GM23338 (cell line): ENCODE data around the gene POU1F1. TPM values are rescaled to one million over a fixed set of nuclear protein-coding genes. Genes with fewer than 3 reads are reported as not detected.

Experiments used
- microRNA-seq: library from miRNA; unstranded; fragments of <30 nt; microRNA quantifications from one replicate; pipeline ENCODE4, GENCODE V29; 2017
- polyA plus RNA-seq: library from polyadenylated mRNA; unstranded; fragments of >200 nt; fragmentation: Nextera tagmentation; extraction: Ambion mirVana; gene quantifications from 2 replicates; pipeline ENCODE4 v1.2.1, GENCODE V29; 2016
- small RNA-seq: library from RNA; depleted of rRNA; stranded (forward); fragments of <200 nt; gene quantifications from one replicate; pipeline ENCODE3, GENCODE V24; 2014; ENCODE audit warnings: low replicate concordance
- total RNA-seq: library from RNA; depleted of rRNA; stranded (reverse); fragments of >200 nt; shearing (Covaris generic); gene quantifications from 2 replicates; pipeline ENCODE4 v1.2.3, GENCODE V29; 2014; rRNA removed

POU1F1 gene
- total and polyA plus RNA-seq, 2 experiments from 2014 or later, result not detected

Small RNAs within 50 kb of the gene (microRNA-seq; reads per million reads assigned to microRNA genes)
- gene MIR4795, result not detected

Small RNAs within 50 kb of the gene (small RNA-seq; reads per million reads assigned to genes)
- not detected for gene MIR4795

Other genes starting within 250 kb of the POU1F1 start
- gene CHMP2B, start 49.3 kb downstream of the POU1F1 start, total RNA-seq, result 45.1 and 53.7 TPM in 2 replicates
- gene CHMP2B, start 49.3 kb downstream of the POU1F1 start, polyA plus RNA-seq, result 112 and 130 TPM in 2 replicates